ENCODE results near the gene DOC2A.

DOC2A gene

GRCh38 chr16:30009085-30009862, 1.6 kb downstream of the DOC2A start:
- TF ChIP-seq CTCF (IDR thresholded peaks at IDR 0.05; ENCODE audit: low read length, missing control alignments), result no peak
- no peak for DNase-seq (ENCODE audit: low read depth)

DNA sequence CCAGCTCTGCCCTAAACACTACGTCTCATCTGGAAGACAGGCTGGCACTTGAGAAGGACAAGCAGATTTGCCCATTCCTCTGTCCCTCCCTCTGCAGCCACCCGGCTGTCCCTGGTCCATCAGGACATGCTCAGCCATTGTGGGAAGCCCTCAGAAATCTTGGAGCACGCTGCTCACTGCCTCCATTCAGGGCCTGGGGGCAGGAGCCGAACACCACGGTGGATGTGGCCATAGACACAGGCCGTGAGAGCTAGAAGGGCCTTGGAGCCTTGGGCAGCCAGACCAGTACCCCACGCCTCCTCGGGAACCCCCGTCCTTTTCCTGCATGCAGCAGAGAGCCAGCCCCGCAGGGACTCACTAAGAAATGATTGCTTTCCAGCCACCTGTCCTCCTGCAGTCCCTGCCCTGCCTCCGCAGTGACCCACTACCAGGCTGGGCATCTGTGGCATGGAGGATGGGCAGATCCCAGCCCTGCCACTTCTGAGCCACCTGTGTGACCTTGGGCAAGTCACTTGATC, 3.4 kb downstream of the DOC2A start:
- no peak overlapping the region for H3K4me3 ChIP-seq (replicated peaks; ENCODE audit: low read depth, low read length)
- DNase-seq (ENCODE audit: low read depth), result no peak
- TF ChIP-seq CTCF (IDR thresholded peaks at IDR 0.05; ENCODE audit: low read length, missing control alignments), result no peak

More at GRCh38 chr16:30009085-30009862, 1.6 kb downstream of the DOC2A start:
- no peak overlapping the region for H3K4me3 ChIP-seq (replicated peaks; ENCODE audit: low read depth, low read length)

- H3K4me3 ChIP-seq (replicated peaks; ENCODE audit: low read depth, low read length), result no peak overlapping the region
Observed at GRCh38 chr16:30006659-30007377, 4.0 kb downstream of the DOC2A start.

DNA sequence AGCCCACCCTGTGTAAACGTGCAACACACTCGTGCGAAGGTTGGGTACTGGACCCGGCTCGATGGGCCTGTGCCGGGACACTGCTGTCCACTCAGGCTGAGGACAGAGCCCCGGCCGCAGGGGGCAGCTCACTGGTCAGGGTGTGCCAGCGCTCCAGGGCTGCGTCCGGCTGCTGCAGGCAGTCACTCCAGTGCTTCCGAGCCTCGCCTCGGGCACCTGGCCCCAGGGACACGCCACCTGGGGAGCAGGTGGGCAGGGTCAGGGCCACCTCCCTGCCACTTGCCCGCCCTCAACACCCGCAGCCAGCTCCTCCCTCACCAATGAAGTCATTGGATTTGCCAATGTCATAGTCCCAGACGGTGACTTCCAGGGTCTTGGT, 4.7 kb downstream of the DOC2A start:
- no peak overlapping the region for H3K4me3 ChIP-seq (replicated peaks; ENCODE audit: low read depth, low read length)
- no peak for DNase-seq (ENCODE audit: low read depth)
- no peak for TF ChIP-seq CTCF (IDR thresholded peaks at IDR 0.05; ENCODE audit: low read length, missing control alignments)

More at GRCh38 chr16:30006659-30007377, 4.0 kb downstream of the DOC2A start:
- no peak for TF ChIP-seq CTCF (IDR thresholded peaks at IDR 0.05; ENCODE audit: low read length, missing control alignments)
- DNase-seq (ENCODE audit: low read depth), result no peak

GRCh38 chr16:30005341-30006094, 5.3 kb downstream of the DOC2A start:
- peak; percentile 83 for TF ChIP-seq CTCF (IDR thresholded peaks at IDR 0.05; ENCODE audit: low read length, missing control alignments)
- no peak overlapping the region for H3K4me3 ChIP-seq (replicated peaks; ENCODE audit: low read depth, low read length)
- DNase-seq (ENCODE audit: low read depth), result peak; percentile 52

DNA sequence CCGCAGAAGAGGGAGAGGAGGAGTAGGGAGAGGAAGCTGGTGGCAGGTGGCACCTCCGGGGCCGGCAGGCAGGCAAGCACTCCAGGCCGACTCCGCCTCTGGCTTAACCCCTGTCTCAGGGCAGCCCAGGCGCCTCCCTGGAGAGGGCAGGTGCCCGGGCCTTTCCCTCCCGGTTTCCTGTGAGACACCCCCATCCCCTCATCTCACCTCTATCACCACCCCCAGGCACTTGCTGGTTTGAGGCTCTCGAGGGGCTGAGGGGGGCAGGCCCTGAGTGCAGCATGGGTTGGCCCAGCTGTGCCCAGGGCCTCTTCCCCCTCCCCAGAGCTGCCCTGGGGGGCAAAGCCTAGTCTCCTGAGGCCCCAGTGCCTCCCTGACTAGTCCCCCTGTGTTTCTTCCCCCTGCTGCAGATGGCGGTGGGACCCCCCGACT, 6.0 kb downstream of the DOC2A start:
- no peak for DNase-seq (ENCODE audit: low read depth)
- TF ChIP-seq CTCF (IDR thresholded peaks at IDR 0.05; ENCODE audit: low read length, missing control alignments), result no peak
- no peak overlapping the region for H3K4me3 ChIP-seq (replicated peaks; ENCODE audit: low read depth, low read length)
